NT2/D1 (cell line): ENCODE results near the gene EFCAB6.

Experiments used
- SUZ12 ChIP-seq: IDR thresholded peaks from 2 replicates; pipeline ENCODE4 v1.6.1; 2011; ENCODE audit not compliant: insufficient read length, insufficient read depth; ENCODE audit errors: extremely low read depth
- YY1 ChIP-seq: IDR thresholded peaks from 2 replicates; pipeline ENCODE4 v1.6.1; 2011; ENCODE audit not compliant: insufficient read length, insufficient read depth
- ZNF274 ChIP-seq: IDR thresholded peaks from 2 replicates; pipeline ENCODE4 v1.6.1; 2011; ENCODE audit warnings: mild to moderate bottlenecking, low read depth, low read length

DNA sequence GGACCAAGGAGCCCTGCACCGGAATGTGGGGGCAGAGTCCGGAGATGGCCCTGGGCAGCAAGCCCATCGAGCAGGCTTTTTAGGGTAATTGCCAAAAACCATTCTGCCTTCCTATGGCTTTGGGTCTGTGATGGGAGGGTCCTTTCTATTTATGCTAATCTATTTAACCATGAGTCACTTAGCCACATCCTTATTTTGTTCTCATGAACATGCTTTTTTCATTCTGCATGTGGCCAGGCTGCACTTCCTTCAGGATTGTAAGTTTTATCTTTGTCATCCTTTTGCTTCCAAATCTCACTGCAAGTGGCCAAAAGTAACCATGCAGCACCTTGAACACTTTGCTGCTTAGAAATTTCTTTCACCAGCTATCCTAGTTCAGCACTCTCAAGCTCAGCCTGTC lies 88.3 kb downstream of the EFCAB6 start:
- TF ChIP-seq YY1 (no peak), ZNF274 (no peak), SUZ12 (no peak)
